Skin epidermis (tissue), 12 donors: ENCODE data around the gene CXCR5.

Experiments used
- H3K27ac ChIP-seq, 21 experiments: fragments of 200-600 bp; sonication (generic) in 11 of 21; one replicate each; pipeline ENCODE4 v1.5.0; 2020; ENCODE audit warnings: mild to moderate bottlenecking in 3 of 21, inconsistent platforms in 2 of 21, moderate library complexity in 2 of 21
- H3K4me3 ChIP-seq, 7 experiments: fragments of 200-600 bp; sonication (generic) in 2 of 7; one replicate each; pipeline ENCODE4 v1.5.0; 2020; ENCODE audit warnings: inconsistent platforms in 2 of 7, mild to moderate bottlenecking in 2 of 7, moderate library complexity in 1 of 7

Gene CXCR5

DNA sequence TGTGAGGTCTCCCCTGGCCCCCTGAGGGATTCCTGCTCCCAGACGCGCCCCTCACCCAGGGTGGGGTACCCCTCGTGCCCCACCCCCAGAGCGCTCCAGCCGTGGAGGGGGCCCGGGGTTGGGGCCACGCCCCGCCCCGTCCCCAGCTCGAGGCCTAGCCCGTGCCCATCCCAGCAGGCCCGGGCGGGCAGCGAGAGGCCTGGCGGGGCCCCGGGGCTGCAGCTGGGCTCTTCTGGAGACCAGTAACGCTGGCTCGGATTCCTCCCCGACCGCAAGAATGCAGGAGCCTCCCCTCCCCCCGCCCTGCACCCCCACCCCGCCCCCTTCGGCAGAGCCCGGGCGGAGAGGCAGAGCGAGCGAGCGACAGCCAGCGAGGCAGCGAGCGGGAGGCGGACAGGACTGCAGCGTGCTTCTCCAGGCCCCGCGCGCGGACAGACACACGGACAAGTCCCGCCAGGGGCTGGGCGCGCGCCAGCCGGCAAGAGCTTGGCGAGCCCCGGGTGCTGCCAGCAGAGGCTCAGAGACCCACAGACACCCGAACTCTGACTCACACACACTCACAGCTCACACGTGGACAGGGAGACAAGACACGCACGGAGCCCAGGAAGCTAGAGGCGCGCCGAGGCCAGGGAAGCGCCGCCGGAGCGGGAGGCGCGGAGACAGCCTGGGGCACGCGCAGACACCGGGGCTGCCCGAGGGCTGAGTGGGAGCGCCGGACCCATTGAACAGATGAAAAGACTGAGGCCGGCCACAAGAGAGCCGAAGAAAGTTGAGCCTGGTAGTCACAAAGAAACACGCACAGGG lies 26.8 kb downstream of the CXCR5 start:
- H3K4me3 ChIP-seq, result peak overlapping the region; percentile 8 to 39 (median 23)
- H3K27ac ChIP-seq, result peak overlapping the region; percentile 56 to 100 (median 95)

- peak overlapping the region; percentile 58 to 100 (median 95) for H3K27ac ChIP-seq
- peak overlapping the region; percentile 8 to 39 (median 23) for H3K4me3 ChIP-seq
Measured at GRCh38 chr11:118911113-118911879, 27.6 kb downstream of the CXCR5 start.

DNA sequence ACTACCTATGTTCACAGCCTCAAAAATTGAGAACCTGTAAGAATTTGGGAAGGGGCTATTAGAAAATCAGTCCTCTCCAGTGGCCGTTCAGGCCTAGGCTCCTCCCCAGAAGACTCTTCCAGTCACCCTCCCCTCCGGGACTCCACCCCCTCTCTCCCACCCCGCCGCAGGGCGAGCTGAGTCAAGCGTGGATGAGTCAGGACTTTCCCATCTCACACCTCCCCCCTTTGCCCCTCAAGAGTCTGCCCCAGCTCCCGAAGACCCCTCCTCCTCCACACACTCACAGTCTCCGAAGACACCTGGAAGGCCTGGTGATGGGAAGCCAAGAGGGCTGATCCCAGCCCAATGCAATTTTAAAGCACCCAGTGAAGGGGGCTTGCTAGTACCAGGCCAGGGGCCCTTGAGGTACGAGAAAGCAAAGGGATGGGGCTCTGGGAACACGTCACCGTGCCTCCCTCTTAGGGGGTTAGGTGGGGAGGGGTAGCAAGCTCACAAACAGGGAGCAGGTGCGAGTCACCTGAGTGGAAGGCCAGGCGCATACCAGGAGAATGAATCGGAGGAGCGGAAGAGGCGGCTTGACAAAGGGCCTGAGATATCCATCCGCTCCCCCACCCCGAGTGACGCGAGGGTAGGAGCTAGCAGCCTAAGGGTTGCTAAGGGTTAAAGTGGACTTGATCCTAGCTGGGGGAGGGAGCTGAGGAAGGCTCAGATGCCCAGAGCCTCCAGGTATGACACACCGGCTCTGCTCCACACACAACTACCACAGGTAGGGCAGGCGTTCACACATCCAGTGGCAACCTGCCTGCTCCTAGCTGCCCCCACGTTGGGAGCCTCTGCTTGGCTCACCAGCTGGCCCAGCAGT lies 28.4 kb downstream of the CXCR5 start:
- H3K27ac ChIP-seq, result peak overlapping the region; percentile 58 to 100 (median 95)
- H3K4me3 ChIP-seq, result peak overlapping the region in 3 of 7 experiments; percentile 23 to 39 (median 24)

DNA sequence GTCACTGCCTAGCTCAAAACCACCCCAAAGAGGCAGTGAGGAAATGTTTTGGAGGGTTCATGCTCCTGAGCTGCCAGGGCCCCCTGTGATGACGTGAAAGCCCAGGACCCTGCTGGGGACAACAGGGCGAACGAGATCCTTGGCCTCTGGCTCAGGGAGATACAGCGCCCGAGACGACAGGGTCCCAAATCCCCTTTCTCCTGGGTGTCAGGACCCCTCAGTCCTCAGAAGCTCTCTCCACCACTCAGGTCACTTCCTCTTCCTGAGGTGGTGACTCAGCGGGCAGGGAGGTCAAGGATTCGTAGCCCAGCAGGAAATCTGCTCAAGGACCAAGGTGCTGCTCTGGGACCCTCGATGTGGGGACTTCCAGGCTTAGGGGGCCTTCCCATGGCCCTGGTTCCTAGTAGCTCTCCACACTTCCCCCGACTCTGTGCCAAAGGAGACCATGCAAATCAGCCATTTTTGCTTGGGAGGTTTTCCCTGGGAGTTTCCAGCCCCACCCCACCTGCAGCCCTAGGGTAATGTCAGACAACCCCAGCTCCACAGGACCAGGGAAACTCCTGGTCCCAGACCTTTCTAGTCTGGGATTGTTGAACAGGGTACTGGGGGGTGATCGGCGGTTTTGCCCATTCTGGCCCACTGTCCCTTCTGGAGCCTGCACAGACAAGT lies 29.2 kb downstream of the CXCR5 start:
- H3K27ac ChIP-seq, result peak overlapping the region; percentile 58 to 100 (median 95)
- H3K4me3 ChIP-seq, result peak overlapping the region in 3 of 7 experiments; percentile 2 to 39 (median 24)

GRCh38 chr11:118913411-118914125 lies 29.9 kb downstream of the CXCR5 start:
- peak overlapping the region in 3 of 7 experiments; percentile 2 to 24 (median 16) for H3K4me3 ChIP-seq

DNA sequence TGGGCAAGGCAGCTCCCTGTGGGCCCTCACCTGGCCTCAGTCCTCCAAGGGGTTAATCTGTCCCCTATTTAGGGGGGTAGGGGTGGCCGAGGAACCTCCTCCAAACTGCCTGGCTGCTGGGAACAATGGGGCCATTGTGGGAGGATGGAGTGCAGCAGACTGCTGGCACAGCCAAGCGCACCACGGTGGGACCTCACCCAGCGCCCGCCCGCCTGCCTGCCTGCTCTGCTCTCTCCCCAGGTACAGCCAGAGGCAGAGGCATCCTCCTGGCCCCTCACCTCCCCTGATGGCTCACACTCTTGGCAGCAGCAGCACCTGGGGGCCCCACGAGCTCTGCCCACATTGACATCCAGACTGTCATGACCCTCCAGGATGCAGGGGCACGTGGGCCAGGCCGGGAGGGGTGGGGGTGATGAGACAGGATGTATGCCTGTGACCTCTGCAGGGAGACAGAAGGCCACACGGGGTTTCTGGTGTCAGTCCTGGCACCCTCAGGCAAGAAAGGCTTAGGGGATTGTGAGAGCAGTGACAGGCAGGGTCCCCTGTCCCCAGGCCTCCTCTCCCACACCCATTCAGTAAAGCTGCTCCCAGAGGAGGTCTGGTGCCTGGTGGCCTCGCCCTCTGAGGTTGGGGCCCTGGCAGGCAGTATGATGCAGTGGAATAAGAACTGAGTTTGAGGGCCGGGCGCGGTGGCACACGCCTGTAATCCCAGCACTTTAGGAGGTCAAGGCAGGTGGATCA lies 30.7 kb downstream of the CXCR5 start:
- Histone ChIP-seq H3K27ac (peak overlapping the region; percentile 42 to 100 (median 95)), H3K4me3 (peak overlapping the region in 2 of 7 experiments; percentile 16 to 24)

More at GRCh38 chr11:118913411-118914125, 29.9 kb downstream of the CXCR5 start:
- peak overlapping the region; percentile 42 to 100 (median 95) for H3K27ac ChIP-seq

DNA sequence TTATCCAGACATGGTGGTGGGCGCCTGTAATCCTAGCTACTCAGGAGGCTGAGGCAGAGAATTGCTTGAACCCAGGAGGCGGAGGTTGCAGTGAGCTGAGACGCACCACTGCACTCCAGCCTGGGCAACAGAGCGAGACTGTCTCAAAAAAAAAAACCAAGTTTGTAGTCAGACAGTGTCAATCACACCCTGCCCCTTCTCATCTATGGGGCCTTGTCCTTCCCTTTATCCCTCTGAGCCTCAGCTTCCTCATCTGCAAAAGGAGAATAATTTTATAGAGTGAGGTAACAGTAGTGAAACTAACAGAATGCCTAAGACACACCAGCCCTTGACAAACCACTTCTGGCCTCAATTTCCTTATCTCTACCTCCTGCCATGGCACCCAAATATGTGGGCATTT lies 31.3 kb downstream of the CXCR5 start:
- Histone ChIP-seq H3K4me3 (no peak overlapping the region), H3K27ac (peak overlapping the region in 20 of 21 experiments; percentile 85 to 100 (median 95))

- Histone ChIP-seq H3K4me3 (no peak overlapping the region), H3K27ac (peak overlapping the region in 20 of 21 experiments; percentile 85 to 100 (median 95))
Measured at GRCh38 chr11:118915396-118915795, 31.7 kb downstream of the CXCR5 start.

- Histone ChIP-seq H3K4me3 (no peak overlapping the region), H3K27ac (peak overlapping the region; percentile 4 to 100 (median 95))
Measured at GRCh38 chr11:118915941-118916841, 32.5 kb downstream of the CXCR5 start.

DNA sequence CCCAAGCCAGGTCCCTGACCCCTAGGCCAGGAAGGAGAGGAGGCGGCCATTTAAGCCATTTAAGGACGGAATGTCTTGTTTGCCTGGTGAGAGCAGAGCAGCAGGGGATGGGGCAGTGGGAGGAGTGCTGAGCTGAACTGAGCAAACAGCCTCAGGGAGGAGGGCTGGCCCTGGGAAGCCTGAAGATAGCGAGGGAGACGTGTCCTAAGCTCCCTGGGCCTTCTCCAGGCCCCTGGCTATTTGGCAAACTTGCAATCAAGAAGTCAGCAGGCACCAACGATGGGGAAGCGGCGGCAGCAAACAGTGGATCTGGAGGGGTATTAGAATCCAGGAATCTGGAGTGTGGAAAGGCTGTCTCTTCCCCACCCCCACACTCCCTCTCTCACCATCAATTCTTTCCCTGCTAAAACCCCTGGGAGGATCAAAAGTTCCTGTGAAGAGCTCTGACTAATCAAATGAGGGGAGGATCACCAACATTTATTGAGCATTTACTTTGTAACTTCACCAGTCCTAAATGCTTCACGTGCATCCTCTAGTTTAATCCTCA lies 33.2 kb downstream of the CXCR5 start:
- Histone ChIP-seq H3K4me3 (no peak overlapping the region), H3K27ac (peak overlapping the region; percentile 4 to 100 (median 95))

DNA sequence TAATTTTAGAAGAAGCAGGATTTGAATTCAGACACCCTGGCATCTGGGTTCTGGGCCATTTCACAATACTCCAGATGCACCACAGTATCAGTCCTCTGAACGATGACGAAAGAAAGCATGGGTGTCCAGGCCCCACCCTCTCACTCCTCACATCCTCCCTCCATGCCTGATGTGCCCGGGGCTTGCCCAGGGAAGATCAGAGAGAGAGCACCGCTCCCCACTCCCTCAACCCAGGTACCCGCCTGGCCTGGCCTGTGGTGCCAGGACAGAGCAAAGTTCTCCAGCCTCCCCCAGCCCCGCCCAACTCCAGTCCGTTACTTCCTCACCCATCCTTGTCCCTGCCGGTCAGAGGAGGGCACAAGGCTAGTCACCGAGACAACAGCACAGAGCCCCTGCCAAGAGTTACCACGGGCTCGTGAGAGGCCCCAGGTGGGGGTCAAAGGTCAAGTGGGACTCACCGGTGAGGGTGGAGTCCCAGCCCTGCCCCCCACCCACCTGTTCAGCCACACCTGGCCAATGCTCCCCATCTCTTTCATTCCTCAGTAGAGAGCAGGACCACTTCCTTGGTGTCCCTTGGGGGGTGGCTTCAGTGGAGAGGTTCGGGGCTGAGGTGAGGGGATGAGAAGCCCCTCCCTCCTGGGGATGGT lies 33.9 kb downstream of the CXCR5 start:
- Histone ChIP-seq H3K4me3 (peak overlapping the region in 3 of 7 experiments; percentile 0 to 15 (median 7)), H3K27ac (peak overlapping the region in 20 of 21 experiments; percentile 75 to 100 (median 95))

DNA sequence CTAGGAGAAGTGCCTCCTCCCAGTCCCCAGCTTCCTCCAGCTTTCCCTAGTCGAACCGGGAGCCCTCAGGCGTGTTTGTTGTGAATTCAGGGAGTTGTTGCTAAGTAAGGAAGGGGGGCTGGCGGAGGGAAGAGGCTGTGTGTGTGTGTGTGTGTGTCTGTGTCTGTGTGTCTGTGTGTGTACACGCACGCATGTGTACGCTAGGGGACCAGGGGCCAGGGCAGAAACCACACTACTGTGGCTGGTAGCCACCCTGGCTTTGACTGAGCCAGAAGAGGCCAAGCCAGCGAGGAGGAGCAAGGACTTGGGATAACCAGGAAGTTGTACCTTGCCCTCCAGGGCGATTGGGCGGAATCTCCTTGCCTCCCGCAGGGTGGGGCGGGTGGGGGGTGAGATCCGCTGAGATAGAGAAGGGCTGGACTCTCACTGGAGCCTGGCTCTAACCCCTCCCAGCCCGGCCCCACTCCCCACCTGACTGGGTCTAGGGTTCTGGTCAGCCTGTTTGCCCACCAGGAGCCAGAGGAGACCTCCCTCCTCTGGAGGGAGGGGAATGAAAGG lies 34.5 kb downstream of the CXCR5 start:
- peak overlapping the region; percentile 48 to 100 (median 95) for H3K27ac ChIP-seq
- H3K4me3 ChIP-seq, result peak overlapping the region in 3 of 7 experiments; percentile 15 to 21 (median 17)

DNA sequence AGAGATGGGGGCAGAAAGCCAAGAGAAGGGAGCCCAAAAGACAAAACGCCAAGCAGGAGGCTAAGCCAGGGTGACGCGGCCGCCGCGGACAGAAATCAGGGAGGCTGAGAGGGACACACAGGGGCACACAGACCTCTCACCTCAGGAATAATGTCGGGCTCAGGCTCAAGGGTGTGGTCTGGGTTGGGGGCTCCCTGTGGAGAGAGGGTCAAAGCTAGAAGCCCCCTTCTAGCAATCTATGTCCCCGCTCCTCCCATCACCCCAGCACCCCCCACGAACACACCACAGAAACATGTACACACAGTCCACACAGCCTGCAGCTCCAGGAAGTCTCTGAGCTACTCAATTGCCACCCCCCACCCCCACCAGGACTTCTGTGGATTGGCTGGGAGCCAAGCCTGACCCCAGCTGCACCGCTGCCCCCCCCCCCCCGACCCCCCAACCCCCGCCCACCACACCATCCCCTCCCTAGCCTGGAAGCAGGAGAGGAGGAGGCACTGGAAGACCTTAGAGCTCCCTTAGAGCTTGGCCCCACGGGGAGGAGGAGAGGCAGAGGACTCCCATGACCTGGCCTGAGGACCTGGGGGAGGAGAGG lies 35.1 kb downstream of the CXCR5 start:
- Histone ChIP-seq H3K4me3 (peak overlapping the region in 3 of 7 experiments; percentile 15 to 21 (median 17)), H3K27ac (peak overlapping the region; percentile 48 to 100 (median 95))

- Histone ChIP-seq H3K27ac (peak overlapping the region in 20 of 21 experiments; percentile 85 to 100 (median 95)), H3K4me3 (peak overlapping the region; percentile 60 to 96 (median 85))
Measured at GRCh38 chr11:118921121-118921928, 37.6 kb downstream of the CXCR5 start.
